ENCODE measurements around the gene KANSL1.

KANSL1 gene

DNA sequence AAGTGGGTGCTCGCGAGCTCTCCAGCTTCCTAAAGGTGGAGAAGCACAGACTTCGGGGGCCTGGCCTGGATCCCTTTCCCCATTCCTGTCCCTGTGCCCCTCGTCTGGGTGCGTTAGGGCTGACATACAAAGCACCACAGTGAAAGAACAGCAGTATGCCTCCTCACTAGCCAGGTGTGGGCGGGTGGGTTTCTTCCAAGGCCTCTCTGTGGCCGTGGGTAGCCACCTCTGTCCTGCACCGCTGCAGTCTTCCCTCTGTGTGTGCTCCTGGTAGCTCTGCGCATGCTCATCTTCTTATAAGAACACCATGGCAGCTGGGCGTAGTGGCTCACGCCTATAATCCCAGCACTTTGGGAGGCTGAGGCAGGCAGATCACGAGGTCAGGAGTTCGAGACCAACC is 196.1 kb downstream of the KANSL1 start:
- DNase-seq, result no peak

DNA sequence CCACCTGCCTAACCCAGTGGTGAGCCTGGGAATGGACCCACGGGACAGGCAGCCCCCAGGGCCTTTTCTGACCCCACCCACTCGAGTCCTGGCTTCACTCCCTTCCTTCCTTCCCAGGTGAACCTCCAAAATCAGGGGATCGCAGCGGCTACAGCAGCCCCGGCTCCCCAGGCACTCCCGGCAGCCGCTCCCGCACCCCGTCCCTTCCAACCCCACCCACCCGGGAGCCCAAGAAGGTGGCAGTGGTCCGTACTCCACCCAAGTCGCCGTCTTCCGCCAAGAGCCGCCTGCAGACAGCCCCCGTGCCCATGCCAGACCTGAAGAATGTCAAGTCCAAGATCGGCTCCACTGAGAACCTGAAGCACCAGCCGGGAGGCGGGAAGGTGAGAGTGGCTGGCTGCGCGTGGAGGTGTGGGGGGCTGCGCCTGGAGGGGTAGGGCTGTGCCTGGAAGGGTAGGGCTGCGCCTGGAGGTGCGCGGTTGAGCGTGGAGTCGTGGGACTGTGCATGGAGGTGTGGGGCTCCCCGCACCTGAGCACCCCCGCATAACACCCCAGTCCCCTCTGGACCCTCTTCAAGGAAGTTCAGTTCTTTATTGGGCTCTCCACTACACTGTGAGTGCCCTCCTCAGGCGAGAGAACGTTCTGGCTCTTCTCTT is 196.8 kb downstream of the KANSL1 start:
- DNase-seq, result no peak

DNA sequence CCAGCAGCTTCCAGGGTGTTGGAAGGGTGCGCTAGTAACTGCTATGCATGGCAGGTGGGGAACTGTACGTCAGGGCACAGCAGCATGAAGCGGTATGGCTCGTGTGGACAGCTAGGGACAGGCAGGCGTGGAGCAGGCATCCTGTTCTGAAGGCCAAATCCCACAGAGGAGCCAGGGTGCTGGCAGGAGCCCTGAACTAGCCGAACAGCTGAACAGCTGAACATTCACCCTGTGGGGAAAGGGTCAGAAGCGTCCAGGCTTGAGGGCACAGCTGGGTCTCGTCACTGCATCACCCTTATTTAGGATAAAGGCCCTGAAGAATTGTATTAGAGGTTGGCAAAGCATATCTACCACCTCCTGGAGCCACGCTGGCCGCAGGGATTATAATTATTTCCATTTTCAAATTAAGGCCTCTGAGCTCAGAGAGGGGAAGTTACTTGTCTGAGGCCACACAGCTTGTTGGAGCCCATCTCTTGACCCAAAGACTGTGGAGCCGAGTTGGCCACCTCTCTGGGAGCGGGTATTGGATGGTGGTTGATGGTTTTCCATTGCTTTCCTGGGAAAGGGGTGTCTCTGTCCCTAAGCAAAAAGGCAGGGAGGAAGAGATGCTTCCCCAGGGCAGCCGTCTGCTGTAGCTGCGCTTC is 197.5 kb downstream of the KANSL1 start:
- no peak for DNase-seq

DNA sequence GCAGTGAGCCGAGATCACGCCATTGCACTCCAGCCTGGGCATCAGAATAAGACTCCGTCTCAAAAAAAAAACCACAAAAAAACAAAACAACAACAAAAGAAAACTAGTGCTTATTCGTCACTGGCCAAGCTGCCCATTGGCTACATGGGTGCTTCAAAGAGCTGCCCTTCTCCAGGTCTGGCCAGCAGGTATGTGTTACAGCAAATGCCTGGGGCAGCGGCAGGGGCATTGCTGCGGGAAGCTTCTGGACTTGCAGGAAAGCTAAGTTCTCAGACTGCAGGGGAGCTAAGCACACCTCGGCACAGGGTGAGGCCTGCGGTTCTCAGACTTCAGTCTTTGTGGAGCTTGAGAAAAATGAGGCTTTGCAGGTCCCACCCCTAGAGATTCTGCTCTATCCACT is 198.2 kb downstream of the KANSL1 start:
- no peak for DNase-seq

DNA sequence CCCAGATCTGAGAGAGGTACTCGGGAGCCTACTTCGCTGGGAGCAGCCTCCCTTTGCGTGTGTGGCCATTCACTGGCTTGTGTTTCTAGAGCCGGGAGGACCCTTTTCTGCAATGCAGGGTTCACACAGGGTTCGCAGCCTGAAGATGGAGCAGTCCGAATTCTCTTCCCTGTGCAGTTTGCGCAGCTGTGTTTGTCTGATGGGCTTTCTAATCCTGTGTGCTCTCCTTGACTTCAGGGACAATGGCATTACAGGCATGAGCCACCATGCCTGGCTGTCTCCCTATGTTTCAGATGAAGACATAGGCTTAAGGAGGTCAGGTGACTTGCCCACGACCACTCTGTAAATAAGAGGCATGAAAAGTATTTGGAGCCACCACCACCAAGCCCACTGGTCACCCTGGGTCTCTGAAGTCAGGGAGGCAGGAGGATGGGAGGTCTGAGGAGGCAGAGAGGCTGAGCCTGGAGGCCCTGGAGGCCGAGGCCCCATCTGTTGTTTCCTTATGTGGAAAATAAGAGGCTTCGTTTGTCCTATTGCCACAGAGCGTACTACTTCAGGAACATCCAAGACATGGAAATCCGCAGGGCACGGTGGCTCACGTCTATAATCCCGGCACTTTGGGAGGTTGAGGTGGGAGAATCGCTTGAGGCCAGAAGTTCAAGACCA is 199.1 kb downstream of the KANSL1 start:
- no peak for DNase-seq

DNA sequence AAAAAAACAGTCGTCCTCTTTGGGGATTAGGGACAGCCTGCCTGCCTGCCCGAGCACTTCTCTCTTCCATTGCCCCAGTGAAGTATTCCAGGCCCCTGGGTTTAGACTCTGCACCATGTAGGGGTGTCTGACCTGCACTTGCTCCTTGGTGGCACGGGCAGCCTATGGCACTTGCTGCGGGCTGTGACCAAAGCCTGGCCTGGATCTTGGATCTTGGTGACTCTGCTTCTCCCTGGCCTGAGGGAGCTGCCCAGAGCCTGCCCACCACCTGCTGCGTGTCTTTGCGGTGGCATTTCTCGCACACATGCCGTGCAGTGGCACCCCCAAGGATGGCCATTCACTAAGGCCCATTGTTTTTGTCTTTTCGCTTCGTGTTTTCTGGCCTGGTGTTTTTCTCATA is 200.3 kb downstream of the KANSL1 start:
- DNase-seq, result no peak

DNA sequence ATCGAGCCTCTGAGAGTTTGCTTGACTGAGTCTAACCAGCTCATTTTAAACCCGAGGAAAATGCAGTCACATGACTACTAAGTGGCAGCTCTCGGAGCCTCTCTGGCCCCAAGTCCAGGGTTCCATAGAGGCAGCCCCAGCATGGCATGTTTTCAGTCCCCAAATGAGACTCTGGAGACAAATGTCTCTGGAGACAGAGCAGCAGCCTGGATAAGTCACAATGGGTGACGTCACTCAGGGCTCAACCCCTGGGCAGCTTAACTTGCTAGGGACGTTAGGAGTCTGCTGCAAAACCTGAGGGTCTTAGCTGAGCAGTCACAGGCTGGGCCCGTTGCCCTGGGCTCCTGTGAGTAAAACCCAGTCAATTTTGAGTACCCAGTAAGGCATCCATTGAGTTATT is 201.1 kb downstream of the KANSL1 start:
- no peak for DNase-seq

DNA sequence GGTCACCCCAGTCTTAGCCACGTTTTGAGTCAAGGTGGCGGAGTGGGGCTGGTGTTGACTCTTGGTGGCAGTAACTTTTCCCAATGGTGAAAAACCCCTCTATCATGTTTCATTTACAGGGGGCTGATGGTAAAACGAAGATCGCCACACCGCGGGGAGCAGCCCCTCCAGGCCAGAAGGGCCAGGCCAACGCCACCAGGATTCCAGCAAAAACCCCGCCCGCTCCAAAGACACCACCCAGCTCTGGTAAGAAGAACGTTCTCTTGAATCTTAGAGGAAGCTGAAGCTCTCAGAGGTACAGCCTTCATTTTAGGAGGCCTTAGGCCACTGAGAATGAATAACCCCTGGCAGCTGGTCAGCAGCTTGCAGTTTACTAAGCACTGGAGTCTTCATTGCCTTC is 201.9 kb downstream of the KANSL1 start:
- DNase-seq, result no peak

DNA sequence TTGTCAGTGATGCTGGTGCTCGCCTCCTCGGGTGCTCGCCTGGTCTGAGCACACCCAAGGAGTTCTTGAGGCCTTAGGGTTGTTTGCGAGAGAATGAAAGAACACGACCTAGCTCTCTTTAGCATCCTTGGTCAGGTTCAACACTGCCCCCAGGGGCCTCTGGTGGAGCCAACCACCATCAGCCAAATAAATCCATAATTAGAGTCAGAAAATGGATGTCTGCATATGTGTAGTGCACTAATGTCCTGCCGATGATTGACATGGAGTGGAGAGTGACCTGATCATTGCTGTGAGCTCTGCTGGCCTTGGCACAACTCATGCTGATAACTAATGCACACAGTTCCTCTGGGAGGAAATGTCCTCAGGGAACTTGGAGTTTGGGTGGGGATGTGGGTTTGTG is 202.3 kb downstream of the KANSL1 start:
- DNase-seq, result no peak

DNA sequence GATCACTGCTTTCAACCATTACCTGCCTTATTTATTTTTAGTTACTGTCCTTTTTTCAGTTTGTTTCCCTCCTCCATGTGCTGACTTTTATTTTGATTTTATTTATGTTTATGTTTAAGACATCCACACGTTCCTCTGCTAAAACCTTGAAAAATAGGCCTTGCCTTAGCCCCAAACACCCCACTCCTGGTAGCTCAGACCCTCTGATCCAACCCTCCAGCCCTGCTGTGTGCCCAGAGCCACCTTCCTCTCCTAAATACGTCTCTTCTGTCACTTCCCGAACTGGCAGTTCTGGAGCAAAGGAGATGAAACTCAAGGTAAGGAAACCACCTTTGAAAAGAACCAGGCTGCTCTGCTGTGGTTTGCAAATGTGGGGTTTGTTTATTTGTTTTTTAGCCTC is 203.5 kb downstream of the KANSL1 start:
- DNase-seq, result no peak

DNA sequence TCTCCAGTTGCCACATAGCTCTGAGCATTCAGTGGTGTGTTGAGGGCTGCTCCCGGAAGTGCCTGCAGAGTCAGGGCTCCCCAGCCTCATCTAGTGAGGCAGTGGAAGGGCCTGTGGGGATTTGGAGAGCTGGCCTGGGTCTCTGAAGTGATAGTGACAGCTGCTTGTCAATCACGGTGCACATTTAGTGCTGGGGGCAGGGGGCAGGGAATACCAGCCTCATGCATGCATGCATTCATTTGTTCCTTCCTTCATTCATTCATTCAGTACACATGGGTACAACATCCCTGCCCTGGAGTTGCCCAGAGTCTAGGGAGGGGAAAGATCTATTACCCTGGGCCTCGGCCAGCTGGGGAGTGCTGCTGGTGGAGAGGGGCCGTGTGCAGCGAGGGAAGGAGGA is 205.5 kb downstream of the KANSL1 start:
- no peak for DNase-seq

DNA sequence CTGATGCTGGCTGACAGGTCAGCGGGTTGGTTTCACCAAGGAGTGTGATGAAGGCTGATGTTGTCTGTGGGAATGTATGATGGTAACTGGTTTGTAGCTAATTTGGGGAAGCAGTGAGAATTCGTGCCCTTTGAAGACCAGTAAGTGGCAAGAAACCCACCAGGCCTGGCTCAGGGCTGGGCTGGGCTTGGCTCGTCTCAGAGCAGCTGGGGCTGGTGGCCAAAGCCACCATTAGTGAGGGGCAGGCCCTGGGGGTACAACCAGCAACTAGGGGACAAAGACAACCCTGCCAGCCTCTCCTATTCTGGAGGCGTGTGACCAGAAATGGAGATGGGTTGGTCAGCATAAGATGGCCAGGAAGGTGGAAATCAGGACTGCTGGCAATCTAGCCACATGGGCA is 207.2 kb downstream of the KANSL1 start:
- no peak for DNase-seq

DNA sequence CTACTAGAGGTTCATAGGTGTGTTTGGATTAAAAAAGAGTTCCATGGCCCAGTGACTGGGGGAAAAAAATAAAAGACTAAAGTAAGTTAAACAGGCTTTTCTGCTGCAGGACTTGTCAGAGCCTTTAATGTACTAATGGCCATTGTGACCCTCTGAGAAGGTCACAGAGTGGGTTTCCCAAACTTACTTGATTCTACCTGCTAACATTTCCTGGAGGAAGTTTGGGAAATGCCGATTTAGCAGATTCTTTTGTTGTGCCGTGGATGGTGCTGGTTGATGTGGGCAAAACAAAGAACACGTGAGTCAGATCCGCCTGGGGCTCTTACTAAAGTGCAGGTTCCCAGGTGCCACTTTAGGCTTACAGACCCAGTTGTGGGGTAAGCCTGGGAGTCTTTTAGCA is 207.8 kb downstream of the KANSL1 start:
- DNase-seq, result no peak

DNA sequence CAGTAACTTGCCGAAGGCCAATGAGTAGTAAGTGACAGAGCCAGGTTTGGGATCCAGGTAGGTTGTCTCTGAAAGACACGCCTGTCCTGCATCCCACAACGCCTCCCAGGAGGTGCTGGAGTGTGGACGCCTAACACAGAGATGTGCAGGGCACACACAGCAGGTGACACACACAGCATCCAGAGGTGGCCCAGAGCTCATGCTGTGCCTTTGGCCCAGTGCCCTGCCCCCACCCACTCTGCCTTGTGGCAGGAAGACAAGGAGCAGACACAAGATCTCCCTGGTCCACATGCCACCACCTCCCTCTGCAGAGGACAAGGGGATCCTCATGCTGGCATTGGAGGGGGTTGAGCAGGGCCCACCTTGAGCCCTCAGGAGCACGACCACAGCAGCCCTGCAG is 208.9 kb downstream of the KANSL1 start:
- DNase-seq, result no peak

DNA sequence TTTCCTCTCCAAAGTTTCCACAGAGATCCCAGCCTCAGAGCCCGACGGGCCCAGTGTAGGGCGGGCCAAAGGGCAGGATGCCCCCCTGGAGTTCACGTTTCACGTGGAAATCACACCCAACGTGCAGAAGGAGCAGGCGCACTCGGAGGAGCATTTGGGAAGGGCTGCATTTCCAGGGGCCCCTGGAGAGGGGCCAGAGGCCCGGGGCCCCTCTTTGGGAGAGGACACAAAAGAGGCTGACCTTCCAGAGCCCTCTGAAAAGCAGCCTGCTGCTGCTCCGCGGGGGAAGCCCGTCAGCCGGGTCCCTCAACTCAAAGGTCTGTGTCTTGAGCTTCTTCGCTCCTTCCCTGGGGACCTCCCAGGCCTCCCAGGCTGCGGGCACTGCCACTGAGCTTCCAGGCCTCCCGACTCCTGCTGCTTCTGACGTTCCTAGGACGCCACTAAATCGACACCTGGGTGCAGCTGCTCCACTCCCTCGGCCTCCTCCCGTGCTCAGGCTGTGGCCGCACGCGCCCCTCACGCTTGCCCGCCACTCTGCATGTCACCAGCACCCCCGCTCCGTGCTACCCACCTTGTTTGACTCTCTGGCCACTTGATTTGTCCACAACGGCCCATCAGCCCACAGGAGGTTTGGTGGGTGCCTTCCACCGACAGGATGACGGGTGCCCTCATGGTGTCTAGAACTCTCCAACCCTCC is 209.5 kb downstream of the KANSL1 start:
- DNase-seq, result no peak

DNA sequence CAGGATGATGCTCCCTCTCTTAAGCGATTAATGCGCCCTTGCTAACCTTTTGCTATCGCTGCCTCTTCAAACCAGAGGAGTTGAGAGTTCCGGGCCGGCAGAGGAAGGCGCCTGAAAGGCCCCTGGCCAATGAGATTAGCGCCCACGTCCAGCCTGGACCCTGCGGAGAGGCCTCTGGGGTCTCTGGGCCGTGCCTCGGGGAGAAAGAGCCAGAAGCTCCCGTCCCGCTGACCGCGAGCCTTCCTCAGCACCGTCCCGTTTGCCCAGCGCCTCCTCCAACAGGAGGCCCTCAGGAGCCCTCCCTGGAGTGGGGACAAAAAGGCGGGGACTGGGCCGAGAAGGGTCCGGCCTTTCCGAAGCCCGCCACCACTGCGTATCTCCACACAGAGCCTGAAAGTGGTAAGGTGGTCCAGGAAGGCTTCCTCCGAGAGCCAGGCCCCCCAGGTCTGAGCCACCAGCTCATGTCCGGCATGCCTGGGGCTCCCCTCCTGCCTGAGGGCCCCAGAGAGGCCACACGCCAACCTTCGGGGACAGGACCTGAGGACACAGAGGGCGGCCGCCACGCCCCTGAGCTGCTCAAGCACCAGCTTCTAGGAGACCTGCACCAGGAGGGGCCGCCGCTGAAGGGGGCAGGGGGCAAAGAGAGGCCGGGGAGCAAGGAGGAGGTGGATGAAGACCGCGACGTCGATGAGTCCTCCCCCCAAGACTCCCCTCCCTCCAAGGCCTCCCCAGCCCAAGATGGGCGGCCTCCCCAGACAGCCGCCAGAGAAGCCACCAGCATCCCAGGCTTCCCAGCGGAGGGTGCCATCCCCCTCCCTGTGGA is 210.2 kb downstream of the KANSL1 start:
- DNase-seq, result no peak

DNA sequence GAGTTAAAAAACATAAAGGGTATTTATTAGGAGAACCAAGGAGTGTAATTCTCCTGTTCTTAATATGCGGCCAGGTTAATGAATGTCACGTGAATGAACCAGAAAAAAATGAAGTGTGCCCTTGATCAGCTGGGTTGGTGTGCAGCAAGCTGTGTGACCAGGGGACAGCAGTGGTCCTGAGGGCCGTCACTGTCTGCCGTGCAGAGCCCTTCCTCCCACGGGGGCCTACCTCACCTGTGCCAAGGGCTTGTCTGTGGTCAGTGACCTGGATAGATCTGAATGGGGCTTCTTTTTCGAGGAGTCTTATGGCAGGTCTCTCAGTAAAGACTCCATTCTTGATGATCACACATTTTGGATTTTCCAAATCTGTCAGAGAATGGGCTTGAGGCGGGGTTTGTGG is 211.9 kb downstream of the KANSL1 start:
- no peak for DNase-seq

DNA sequence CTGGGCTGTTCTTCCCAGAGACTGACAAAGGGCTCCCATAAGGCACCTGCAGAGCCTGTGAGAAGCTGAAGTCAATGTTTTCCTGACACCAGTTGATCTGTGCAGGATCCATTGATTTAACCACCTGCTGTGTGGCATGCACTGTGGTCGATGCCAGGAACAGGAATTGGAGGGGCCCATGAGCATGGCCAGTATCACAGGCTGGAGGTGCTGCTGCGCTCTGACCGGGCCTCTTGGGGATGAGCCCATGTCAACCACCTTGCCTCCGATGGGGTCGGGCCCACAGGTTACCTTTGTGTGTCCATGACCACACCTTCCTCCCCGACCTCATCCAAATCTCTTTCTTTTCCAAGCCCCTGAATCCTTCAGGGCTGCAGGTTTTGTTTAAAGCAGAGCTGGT is 212.4 kb downstream of the KANSL1 start:
- DNase-seq, result no peak

All from activated gamma-delta T cell treated with Interleukin-2 at 50 U/mL for 16 hours (primary cell).